GM10266 (cell line): ENCODE results near the gene EBLN2.

Experiments used
- DNase-seq: peaks from one replicate; pipeline ENCODE4 v3.0.0; 2012; ENCODE audit errors: extremely low spot score
- CTCF ChIP-seq: IDR thresholded peaks from 2 replicates; pipeline ENCODE4 v1.5.1; 2012; ENCODE audit warnings: mild to moderate bottlenecking, low read depth; ENCODE audit not compliant: control insufficient read depth, insufficient read depth; ENCODE audit errors: missing control alignments

The EBLN2 gene

GRCh38 chr3:73045391-73045790 is 16.1 kb upstream of the EBLN2 start:
- DNase-seq, result no peak
- no peak for TF ChIP-seq CTCF

GRCh38 chr3:73046195-73046594 is 15.3 kb upstream of the EBLN2 start:
- DNase-seq, result no peak
- no peak for TF ChIP-seq CTCF

- TF ChIP-seq CTCF, result no peak
- DNase-seq, result no peak
Observed at GRCh38 chr3:73049319-73049718, 12.1 kb upstream of the EBLN2 start.

GRCh38 chr3:73052857-73053256 is 8.6 kb upstream of the EBLN2 start:
- no peak for DNase-seq
- no peak for TF ChIP-seq CTCF

GRCh38 chr3:73055583-73055982 is 5.9 kb upstream of the EBLN2 start:
- no peak for TF ChIP-seq CTCF
- DNase-seq, result no peak

- no peak for DNase-seq
- TF ChIP-seq CTCF, result peak; percentile 45
Observed at GRCh38 chr3:73056014-73056844, 5.2 kb upstream of the EBLN2 start.

GRCh38 chr3:73056845-73057150 is 4.7 kb upstream of the EBLN2 start:
- DNase-seq, result no peak
- no peak for TF ChIP-seq CTCF
